ENCODE data around the gene SNX11. TPM values are rescaled to one million over a fixed set of nuclear protein-coding genes. Genes with fewer than 3 reads are reported as not detected.
A peak's percentile ranks its signal among the peaks of the same experiment; 100 is the strongest.

SNX11 gene
- total and polyA plus RNA-seq, 7 experiments from 2014 or later = 12.3 to 35.1 (median 16.8) TPM

GRCh38 chr17:48123776-48124388, 16.3 kb downstream of the SNX11 start:
- Histone ChIP-seq H3K9me3 (ENCODE audit: control insufficient read depth in 2 of 3, low read length in 3 of 3) (no peaks in the 10 kb centered on the region), H3K4me3 (ENCODE audit: low read length) (no peak overlapping the region), H3K4me1 (ENCODE audit: control insufficient read depth in 2 of 2, insufficient read depth in 2 of 2, low read length in 2 of 2) (no peaks in the 10 kb centered on the region), H3K36me3 (ENCODE audit: control insufficient read depth in 2 of 3, insufficient read depth in 3 of 3, low read length in 3 of 3) (peaks cover 3 to 30% (median 5%) of the 10 kb centered on the region in 3 experiments), H3K27ac (ENCODE audit: low read depth, low read length) (no peak overlapping the region), H3K27me3 (ENCODE audit: control insufficient read depth in 2 of 2, insufficient read depth in 2 of 2, low read length in 2 of 2) (no peaks in the 10 kb centered on the region)
- DNase-seq = no peak
- Mint-ChIP-seq H3K9me3 (no peaks in the 10 kb centered on the region), H3K4me3 (no peak overlapping the region), H3K27ac (peak overlapping the region in 3 of 9 donors; percentile 37 to 46 (median 43)), H3K4me1 (peaks cover 0 to 4% (median 0%) of the 10 kb centered on the region in 7 donors), H3K36me3 (peaks cover 0 to 25% (median 12%) of the 10 kb centered on the region in 5 donors), H3K27me3 (no peaks in the 10 kb centered on the region)
- ATAC-seq = no peak
- POLR2A ChIA-PET = interaction anchor here (1.2 to 1.3 kb wide), 2 partner anchors 11 to 16 kb away, joined by 4 read pairs; partner anchors contain the start of gene SNX11
- CTCF ChIA-PET = interaction anchor here (0.7 to 1.7 kb wide), 8 partner anchors 8 to 98 kb away, joined by 3 to 5 read pairs (median 3); no protein-coding TSS in a partner anchor
- intact Hi-C loops (cut with micrococcal nuclease) = no loop called here

GRCh38 chr17:48125829-48126531, 18.4 kb downstream of the SNX11 start:
- intact Hi-C loops (cut with micrococcal nuclease) = no loop called here
- Mint-ChIP-seq H3K36me3 (peaks cover 0 to 19% (median 12%) of the 10 kb centered on the region in 5 donors), H3K4me3 (no peak overlapping the region), H3K27me3 (no peaks in the 10 kb centered on the region), H3K9me3 (peaks cover 0 to 1% (median 0%) of the 10 kb centered on the region in 11 donors), H3K27ac (peak overlapping the region in 5 of 9 donors; percentile 8 to 30 (median 9)), H3K4me1 (peaks cover 0 to 4% (median 0%) of the 10 kb centered on the region in 7 donors)
- Histone ChIP-seq H3K4me1 (ENCODE audit: control insufficient read depth in 2 of 2, insufficient read depth in 2 of 2, low read length in 2 of 2) (no peaks in the 10 kb centered on the region), H3K36me3 (ENCODE audit: control insufficient read depth in 2 of 3, insufficient read depth in 3 of 3, low read length in 3 of 3) (peaks cover 3 to 23% (median 5%) of the 10 kb centered on the region in 3 experiments), H3K27ac (ENCODE audit: low read depth, low read length) (no peak overlapping the region), H3K4me3 (ENCODE audit: low read length) (no peak overlapping the region), H3K27me3 (ENCODE audit: control insufficient read depth in 2 of 2, insufficient read depth in 2 of 2, low read length in 2 of 2) (no peaks in the 10 kb centered on the region), H3K9me3 (ENCODE audit: control insufficient read depth in 2 of 3, low read length in 3 of 3) (no peaks in the 10 kb centered on the region)
- DNase-seq = no peak
- ATAC-seq = no peak
- POLR2A ChIA-PET = interaction anchor here (0.5 kb wide), 1 partner anchor 112 kb away, joined by 6 read pairs; no protein-coding TSS in a partner anchor
- CTCF ChIA-PET = interaction anchor here (0.6 to 1.0 kb wide), 2 partner anchors 13 to 316 kb away, joined by 3 read pairs; no protein-coding TSS in a partner anchor

GRCh38 chr17:48126532-48126850, 18.9 kb downstream of the SNX11 start:
- H3K27me3 Mint-ChIP-seq = no peaks in the 10 kb centered on the region
- H3K36me3 ChIP-seq (ENCODE audit: control insufficient read depth in 2 of 3, insufficient read depth in 3 of 3, low read length in 3 of 3) = peaks cover 3 to 18% (median 5%) of the 10 kb centered on the region in 3 experiments
- H3K4me1 Mint-ChIP-seq = peaks cover 0 to 8% (median 0%) of the 10 kb centered on the region in 7 donors
- H3K36me3 Mint-ChIP-seq = peaks cover 0 to 20% (median 7%) of the 10 kb centered on the region in 5 donors
- ATAC-seq = no peak
- no peak overlapping the region for H3K27ac ChIP-seq (ENCODE audit: low read depth, low read length)
- H3K4me3 Mint-ChIP-seq = no peak overlapping the region
- H3K27me3 ChIP-seq (ENCODE audit: control insufficient read depth in 2 of 2, insufficient read depth in 2 of 2, low read length in 2 of 2) = no peaks in the 10 kb centered on the region
- ChIA-PET CTCF (interaction anchor here (0.6 kb wide), 1 partner anchor 316 kb away, joined by 3 read pairs; no protein-coding TSS in a partner anchor), POLR2A (no interaction called here)
- peak overlapping the region in 3 of 9 donors; percentile 8 to 38 (median 38) for H3K27ac Mint-ChIP-seq
- intact Hi-C loops (cut with micrococcal nuclease) = no loop called here
- DNase-seq = no peak
- H3K4me3 ChIP-seq (ENCODE audit: low read length) = no peak overlapping the region
- H3K4me1 ChIP-seq (ENCODE audit: control insufficient read depth in 2 of 2, insufficient read depth in 2 of 2, low read length in 2 of 2) = no peaks in the 10 kb centered on the region
- no peaks in the 10 kb centered on the region for H3K9me3 ChIP-seq (ENCODE audit: control insufficient read depth in 2 of 3, low read length in 3 of 3)
- H3K9me3 Mint-ChIP-seq = peaks cover 0 to 1% (median 0%) of the 10 kb centered on the region in 11 donors

- POLR2A ChIA-PET = no interaction called here
- Mint-ChIP-seq H3K27ac (peak overlapping the region in 3 of 9 donors; percentile 10 to 64 (median 38)), H3K27me3 (no peaks in the 10 kb centered on the region), H3K4me3 (no peak overlapping the region), H3K9me3 (peaks cover 0 to 1% (median 0%) of the 10 kb centered on the region in 11 donors), H3K4me1 (peaks cover 0 to 8% (median 0%) of the 10 kb centered on the region in 7 donors), H3K36me3 (peaks cover 0 to 18% (median 3%) of the 10 kb centered on the region in 5 donors)
- intact Hi-C loops (cut with micrococcal nuclease) = no loop called here
- no peak overlapping the region for H3K27ac ChIP-seq (ENCODE audit: low read depth, low read length)
- DNase-seq (no peak), ATAC-seq (no peak)
- H3K9me3 ChIP-seq (ENCODE audit: control insufficient read depth in 2 of 3, low read length in 3 of 3) = no peaks in the 10 kb centered on the region
- CTCF ChIA-PET = no interaction called here
- H3K27me3 ChIP-seq (ENCODE audit: control insufficient read depth in 2 of 2, insufficient read depth in 2 of 2, low read length in 2 of 2) = no peaks in the 10 kb centered on the region
- H3K4me1 ChIP-seq (ENCODE audit: control insufficient read depth in 2 of 2, insufficient read depth in 2 of 2, low read length in 2 of 2) = no peaks in the 10 kb centered on the region
- no peak overlapping the region for H3K4me3 ChIP-seq (ENCODE audit: low read length)
- peaks cover 0 to 15% (median 0%) of the 10 kb centered on the region in 3 experiments for H3K36me3 ChIP-seq (ENCODE audit: control insufficient read depth in 2 of 3, insufficient read depth in 3 of 3, low read length in 3 of 3)
Measured at GRCh38 chr17:48127371-48128051, 19.9 kb downstream of the SNX11 start.

DNA sequence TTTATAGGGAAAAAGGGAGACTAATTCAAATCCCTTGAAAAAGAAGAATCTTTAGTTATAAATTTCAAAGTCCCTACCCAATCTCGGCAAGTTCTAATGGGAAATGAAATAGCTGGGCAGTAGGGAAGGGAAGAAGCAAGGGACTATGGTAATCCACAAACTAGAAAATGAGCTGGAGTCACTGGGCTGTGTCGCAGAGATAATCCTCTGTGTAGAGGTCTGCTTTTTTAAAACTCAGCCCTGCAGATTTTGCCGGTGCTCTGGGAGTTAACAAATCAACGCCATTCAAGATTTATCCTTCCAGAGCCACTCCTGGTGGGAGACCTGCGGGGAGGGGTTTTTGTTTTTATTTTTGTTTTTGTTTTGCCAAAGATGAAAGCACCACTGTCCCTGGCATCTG, 20.8 kb downstream of the SNX11 start:
- ChIA-PET CTCF (interaction anchor here (0.5 to 7.2 kb wide), 3 partner anchors 16 to 79 kb away, joined by 3 to 64 read pairs (median 13); no protein-coding TSS in a partner anchor), POLR2A (no interaction called here)
- Histone ChIP-seq H3K9me3 (ENCODE audit: control insufficient read depth in 2 of 3, low read length in 3 of 3) (no peaks in the 10 kb centered on the region), H3K4me3 (ENCODE audit: low read length) (no peak overlapping the region), H3K4me1 (ENCODE audit: control insufficient read depth in 2 of 2, insufficient read depth in 2 of 2, low read length in 2 of 2) (no peaks in the 10 kb centered on the region), H3K27me3 (ENCODE audit: control insufficient read depth in 2 of 2, insufficient read depth in 2 of 2, low read length in 2 of 2) (no peaks in the 10 kb centered on the region), H3K27ac (ENCODE audit: low read depth, low read length) (no peak overlapping the region), H3K36me3 (ENCODE audit: control insufficient read depth in 2 of 3, insufficient read depth in 3 of 3, low read length in 3 of 3) (peaks cover 0 to 13% (median 0%) of the 10 kb centered on the region in 3 experiments)
- Mint-ChIP-seq H3K4me1 (peaks cover 0 to 7% (median 0%) of the 10 kb centered on the region in 7 donors), H3K27me3 (no peaks in the 10 kb centered on the region), H3K9me3 (peaks cover 0 to 1% (median 0%) of the 10 kb centered on the region in 11 donors), H3K36me3 (peaks cover 0 to 9% (median 2%) of the 10 kb centered on the region in 5 donors), H3K27ac (peak overlapping the region in 1 of 9 donors; percentile 55), H3K4me3 (no peak overlapping the region)
- intact Hi-C loops (cut with micrococcal nuclease) = no loop called here
- DNase-seq (no peak), ATAC-seq (no peak)

- H3K9me3 Mint-ChIP-seq = peaks cover 0 to 1% (median 0%) of the 10 kb centered on the region in 11 donors
- peaks cover 0 to 6% (median 5%) of the 10 kb centered on the region in 5 donors for H3K36me3 Mint-ChIP-seq
- no peak overlapping the region for H3K27ac Mint-ChIP-seq
- ChIA-PET POLR2A (interaction anchor here (0.9 to 1.2 kb wide), 2 partner anchors 22 to 49 kb away, joined by 6 read pairs; partner anchors contain the start of gene SNX11), CTCF (interaction anchor here (1.3 to 7.2 kb wide), 4 partner anchors 17 to 104 kb away, joined by 5 to 64 read pairs (median 9); no protein-coding TSS in a partner anchor)
- ATAC-seq (no peak), DNase-seq (no peak)
- intact Hi-C loops (cut with micrococcal nuclease) = loop anchor here in 1 of 2 donors (5.0 kb wide), 1 partner anchor 153 kb away; no protein-coding TSS in a partner anchor
- H3K4me1 Mint-ChIP-seq = peaks cover 0 to 4% (median 0%) of the 10 kb centered on the region in 7 donors
- Histone ChIP-seq H3K4me3 (ENCODE audit: low read length) (no peak overlapping the region), H3K36me3 (ENCODE audit: control insufficient read depth in 2 of 3, insufficient read depth in 3 of 3, low read length in 3 of 3) (peaks cover 0 to 16% (median 0%) of the 10 kb centered on the region in 3 experiments), H3K4me1 (ENCODE audit: control insufficient read depth in 2 of 2, insufficient read depth in 2 of 2, low read length in 2 of 2) (no peaks in the 10 kb centered on the region), H3K27me3 (ENCODE audit: control insufficient read depth in 2 of 2, insufficient read depth in 2 of 2, low read length in 2 of 2) (no peaks in the 10 kb centered on the region), H3K27ac (ENCODE audit: low read depth, low read length) (no peak overlapping the region), H3K9me3 (ENCODE audit: control insufficient read depth in 2 of 3, low read length in 3 of 3) (no peaks in the 10 kb centered on the region)
- no peak overlapping the region for H3K4me3 Mint-ChIP-seq
- H3K27me3 Mint-ChIP-seq = no peaks in the 10 kb centered on the region
Measured at GRCh38 chr17:48129981-48130380, 22.4 kb downstream of the SNX11 start.
